DOHH2 (cell line): ENCODE measurements around the gene COL5A1.

Experiments used
- EZH2phosphoT487 ChIP-seq: fragments of 200-600 bp; sonication (generic); IDR thresholded peaks from 2 replicates; pipeline ENCODE4 v1.6.1; 2017; ENCODE audit warnings: borderline replicate concordance, mild to moderate bottlenecking, antibody characterized with exemption, low read length, moderate library complexity, mixed read lengths
- TF ChIP-seq, protein P1 (sequence below): fragments of 200-600 bp; sonication (generic); IDR thresholded peaks from one replicate; pipeline ENCODE4 v1.5.1; 2014; ENCODE audit warnings: antibody characterized with exemption, mild to moderate bottlenecking, low read depth, low read length; ENCODE audit not compliant: poor library complexity, severe bottlenecking

DNA sequence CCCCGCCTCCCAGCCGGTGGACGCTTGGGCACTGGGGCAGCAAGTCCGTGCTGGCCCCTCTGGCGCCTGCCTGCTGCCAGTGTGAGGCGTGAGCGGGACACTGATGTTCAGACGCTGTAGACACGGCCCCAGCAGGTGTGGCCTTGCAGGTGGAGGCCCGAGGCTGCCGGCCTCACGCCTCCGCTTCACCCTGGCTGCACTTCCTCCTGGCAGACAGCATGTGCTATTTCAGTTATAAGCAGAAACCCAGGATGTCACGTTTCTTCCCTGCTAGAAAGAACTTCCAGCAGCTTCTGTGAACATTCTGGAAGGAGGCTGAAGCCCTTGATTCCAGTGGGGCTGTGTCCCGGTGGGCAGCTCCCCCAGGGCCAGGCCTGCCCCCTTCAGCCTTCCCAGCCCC, 124.2 kb downstream of the COL5A1 start:
- TF ChIP-seq, protein P1, sequence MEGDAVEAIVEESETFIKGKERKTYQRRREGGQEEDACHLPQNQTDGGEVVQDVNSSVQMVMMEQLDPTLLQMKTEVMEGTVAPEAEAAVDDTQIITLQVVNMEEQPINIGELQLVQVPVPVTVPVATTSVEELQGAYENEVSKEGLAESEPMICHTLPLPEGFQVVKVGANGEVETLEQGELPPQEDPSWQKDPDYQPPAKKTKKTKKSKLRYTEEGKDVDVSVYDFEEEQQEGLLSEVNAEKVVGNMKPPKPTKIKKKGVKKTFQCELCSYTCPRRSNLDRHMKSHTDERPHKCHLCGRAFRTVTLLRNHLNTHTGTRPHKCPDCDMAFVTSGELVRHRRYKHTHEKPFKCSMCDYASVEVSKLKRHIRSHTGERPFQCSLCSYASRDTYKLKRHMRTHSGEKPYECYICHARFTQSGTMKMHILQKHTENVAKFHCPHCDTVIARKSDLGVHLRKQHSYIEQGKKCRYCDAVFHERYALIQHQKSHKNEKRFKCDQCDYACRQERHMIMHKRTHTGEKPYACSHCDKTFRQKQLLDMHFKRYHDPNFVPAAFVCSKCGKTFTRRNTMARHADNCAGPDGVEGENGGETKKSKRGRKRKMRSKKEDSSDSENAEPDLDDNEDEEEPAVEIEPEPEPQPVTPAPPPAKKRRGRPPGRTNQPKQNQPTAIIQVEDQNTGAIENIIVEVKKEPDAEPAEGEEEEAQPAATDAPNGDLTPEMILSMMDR = no peak
- TF ChIP-seq EZH2phosphoT487 = no peak
